Hepatocyte (in vitro differentiated cells): Measurements from ENCODE around the gene NIN. TPM values are rescaled to one million over a fixed set of nuclear protein-coding genes. Genes with fewer than 3 reads are reported as not detected.

Source experiments
- DNase-seq: peaks from one replicate; pipeline ENCODE4 v3.0.0-alpha.2; 2016; ENCODE audit warnings: low spot score
- H2AFZ ChIP-seq: fragments of 200-600 bp; sonication (generic); 2 replicates; pipeline ENCODE4 v1.6.0; 2016; ENCODE audit warnings: antibody characterized with exemption, mild to moderate bottlenecking
- H3K27ac ChIP-seq: fragments of 200-600 bp; sonication (generic); 2 replicates; pipeline ENCODE4 v1.5.1; 2016; ENCODE audit warnings: mild to moderate bottlenecking
- H3K27me3 ChIP-seq: fragments of 200-600 bp; sonication (generic); 2 replicates; pipeline ENCODE4 v1.6.1; 2016
- H3K36me3 ChIP-seq: fragments of 200-600 bp; sonication (generic); replicated peaks from 2 replicates; pipeline ENCODE4 v1.5.1; 2016; ENCODE audit warnings: low read depth; ENCODE audit not compliant: insufficient read depth
- H3K4me1 ChIP-seq: fragments of 200-600 bp; sonication (generic); 2 replicates; pipeline ENCODE4 v1.5.1; 2016; ENCODE audit warnings: mild to moderate bottlenecking, moderate library complexity; ENCODE audit not compliant: insufficient read depth
- H3K4me2 ChIP-seq: fragments of 200-600 bp; sonication (generic); 2 replicates; pipeline ENCODE4 v1.6.0; 2016
- H3K4me3 ChIP-seq: fragments of 200-600 bp; sonication (generic); 2 replicates; pipeline ENCODE4 v1.5.1; 2016; ENCODE audit warnings: mild to moderate bottlenecking
- H3K79me2 ChIP-seq: fragments of 200-600 bp; sonication (generic); 2 replicates; pipeline ENCODE4 v1.6.0; 2017; ENCODE audit warnings: mild to moderate bottlenecking
- H3K9me2 ChIP-seq: fragments of 200-600 bp; sonication (generic); replicated peaks from 2 replicates; pipeline ENCODE4 v1.6.0; 2017; ENCODE audit warnings: mild to moderate bottlenecking; ENCODE audit not compliant: insufficient read depth
- H3K9me3 ChIP-seq: fragments of 200-600 bp; sonication (generic); 2 replicates; pipeline ENCODE4 v1.5.1; 2016; ENCODE audit warnings: low read depth, mild to moderate bottlenecking
- H4K20me1 ChIP-seq: fragments of 200-600 bp; sonication (generic); 2 replicates; pipeline ENCODE4 v1.6.0; 2016; ENCODE audit warnings: mild to moderate bottlenecking; ENCODE audit not compliant: insufficient read depth, poor library complexity, severe bottlenecking
- CTCF ChIP-seq: fragments of 200-600 bp; sonication (generic); IDR thresholded peaks from 2 replicates; pipeline ENCODE4 v1.5.1; 2016; ENCODE audit warnings: antibody characterized with exemption, mild to moderate bottlenecking; ENCODE audit not compliant: poor library complexity
- EZH2 ChIP-seq: fragments of 200-600 bp; sonication (generic); IDR thresholded peaks from 2 replicates; pipeline ENCODE4 v1.6.1; 2016; ENCODE audit warnings: antibody characterized with exemption, mild to moderate bottlenecking, borderline replicate concordance
- EZH2phosphoT487 ChIP-seq: fragments of 200-600 bp; sonication (generic); IDR thresholded peaks from one replicate; pipeline ENCODE4 v1.6.1; 2018; ENCODE audit warnings: antibody characterized with exemption, mild to moderate bottlenecking, low read depth, moderate library complexity; ENCODE audit not compliant: unreplicated experiment, severe bottlenecking
- WGBS: methylation state at CpG from one replicate; pipeline ENCODE4 v1.1.6; 2016; ENCODE audit warnings: low lambda C conversion rate; ENCODE audit errors: missing lambda C conversion rate; 5-methylcytosine and 5-hydroxymethylcytosine counted together
- polyA plus RNA-seq: library from polyadenylated mRNA; unstranded; fragments of >200 nt; fragmentation: Nextera tagmentation; extraction: Ambion mirVana; gene quantifications from 2 replicates; pipeline ENCODE4 v1.2.1, GENCODE V29; 2016
- total RNA-seq: library from RNA; depleted of rRNA; stranded (reverse); fragments of >200 nt; gene quantifications from 2 replicates; pipeline ENCODE4 v1.2.3, GENCODE V29; 2014

The NIN gene
- total and polyA plus RNA-seq, 2 experiments from 2014 or later: 4.2 to 11.6 TPM

- DNase-seq: no peak
- H3K4me3 ChIP-seq: no peak overlapping the region
- H2AFZ ChIP-seq: no peak overlapping the region
- H3K27me3 ChIP-seq: no peaks in the 10 kb centered on the region
- no peak overlapping the region for H3K4me2 ChIP-seq
- H3K9me2 ChIP-seq: no peaks in the 10 kb centered on the region
- no peak overlapping the region for H3K27ac ChIP-seq
- TF ChIP-seq EZH2phosphoT487 (no peak), EZH2 (no peak), CTCF (no peak)
- H3K79me2 ChIP-seq: no peaks in the 10 kb centered on the region
- no peaks in the 10 kb centered on the region for H4K20me1 ChIP-seq
- peaks cover 8% of the 10 kb centered on the region for H3K4me1 ChIP-seq
- no peaks in the 10 kb centered on the region for H3K36me3 ChIP-seq
- no peaks in the 10 kb centered on the region for H3K9me3 ChIP-seq
- WGBS: 97% methylated on average over 3 of the region's 3 CpGs
Measured at GRCh38 chr14:50791201-50791600, 39.8 kb downstream of the NIN start.

DNA sequence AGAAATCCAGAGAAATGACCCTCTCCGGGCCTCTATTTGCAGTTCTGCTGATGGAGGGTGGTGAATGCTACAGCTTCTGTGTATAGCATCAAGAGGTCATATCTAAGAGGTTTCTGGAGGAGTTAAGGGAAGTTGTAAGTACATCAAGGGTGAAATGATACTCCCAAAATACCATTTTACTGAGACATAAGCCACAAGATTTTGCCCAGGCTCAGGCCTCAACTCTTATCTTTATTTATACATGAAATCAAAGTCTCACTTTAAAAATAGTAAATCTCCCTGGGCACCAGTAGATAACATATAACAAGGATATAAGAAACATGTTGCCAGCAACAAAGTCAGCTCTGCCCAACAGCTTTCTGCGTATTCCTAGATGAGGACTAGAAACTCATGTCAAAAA lies 40.4 kb downstream of the NIN start:
- TF ChIP-seq EZH2 (no peak), EZH2phosphoT487 (no peak), CTCF (no peak)
- Histone ChIP-seq H4K20me1 (no peaks in the 10 kb centered on the region), H3K4me2 (no peak overlapping the region), H2AFZ (no peak overlapping the region), H3K27ac (no peak overlapping the region), H3K9me2 (no peaks in the 10 kb centered on the region), H3K4me3 (no peak overlapping the region), H3K4me1 (peaks cover 8% of the 10 kb centered on the region), H3K27me3 (no peaks in the 10 kb centered on the region), H3K9me3 (no peaks in the 10 kb centered on the region), H3K36me3 (no peaks in the 10 kb centered on the region), H3K79me2 (no peaks in the 10 kb centered on the region)
- no peak for DNase-seq
- WGBS: 66% methylated on average over 2 of the region's 2 CpGs

- Histone ChIP-seq H2AFZ (no peak overlapping the region), H3K27me3 (no peaks in the 10 kb centered on the region), H4K20me1 (no peaks in the 10 kb centered on the region), H3K4me1 (no peaks in the 10 kb centered on the region), H3K9me3 (no peaks in the 10 kb centered on the region), H3K4me2 (no peak overlapping the region), H3K4me3 (no peak overlapping the region), H3K79me2 (no peaks in the 10 kb centered on the region), H3K36me3 (no peaks in the 10 kb centered on the region), H3K9me2 (no peaks in the 10 kb centered on the region), H3K27ac (no peak overlapping the region)
- DNase-seq: no peak
- TF ChIP-seq EZH2 (no peak), EZH2phosphoT487 (no peak), CTCF (no peak)
- WGBS: 84% methylated on average over 3 of the region's 3 CpGs
Measured at GRCh38 chr14:50786751-50787464, 44.1 kb downstream of the NIN start.
